ENCODE measurements around the gene GTF3A.
A peak's percentile ranks its signal among the peaks of the same experiment; 100 is the strongest.

DNA sequence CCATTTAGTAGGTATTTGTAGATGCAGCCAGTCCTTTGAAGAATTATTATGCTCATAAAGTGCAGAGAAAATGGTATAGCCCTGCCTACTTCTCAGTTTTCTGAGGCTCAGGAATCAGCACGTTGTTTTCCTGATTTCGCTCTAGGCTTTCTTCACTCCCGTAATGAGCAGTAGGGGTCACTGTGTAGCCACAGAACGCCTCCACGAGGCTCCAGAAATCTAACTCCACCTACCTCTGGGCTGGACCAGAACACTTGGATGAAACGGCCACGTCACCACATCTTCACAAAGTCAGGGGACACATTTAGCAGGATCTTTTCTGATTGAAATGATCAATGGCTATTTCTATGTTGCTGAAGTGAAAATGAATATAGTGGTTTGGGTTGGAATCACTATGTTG, 49.8 kb upstream of the GTF3A start:
- TF ChIP-seq CTCF (IDR thresholded peaks at IDR 0.05; ENCODE audit: borderline replicate concordance, extremely low read depth, low read length, poor library complexity, severe bottlenecking) (peak; percentile 89), EZH2 (IDR thresholded peaks at IDR 0.05; ENCODE audit: borderline replicate concordance, low read depth, low read length, severe bottlenecking) (no peak)

All from DND-41 (cell line).